ENCODE data around the gene OSBP2. TPM values are rescaled to one million over a fixed set of nuclear protein-coding genes. Genes with fewer than 3 reads are reported as not detected.

Gene OSBP2
- total and polyA plus RNA-seq, 8 donors, result 1.9 to 3.3 (median 2.6) TPM

- intact Hi-C loops (cut with DNase I), result no loop called here
- no peak for TF ChIP-seq CTCF (IDR thresholded peaks at IDR 0.05)
- FAIRE-seq, result no peak
- Histone ChIP-seq H3K27ac (no peak overlapping the region), H3K4me1 (no peaks in the 10 kb centered on the region), H3K36me3 (no peaks in the 10 kb centered on the region), H3K27me3 (no peaks in the 10 kb centered on the region), H3K4me3 (no peak overlapping the region), H3K9me3 (no peaks in the 10 kb centered on the region)
- ATAC-seq, result no peak
- DNase-seq, result no peak
- 80 to 84% methylated on average over 3 of the region's 3 CpGs for WGBS, 2 donors
Observed at GRCh38 chr22:30777587-30777986, 82.9 kb downstream of the OSBP2 start.

GRCh38 chr22:30778261-30778660, 83.6 kb downstream of the OSBP2 start:
- Histone ChIP-seq H3K27me3 (no peaks in the 10 kb centered on the region), H3K9me3 (no peaks in the 10 kb centered on the region), H3K4me1 (no peaks in the 10 kb centered on the region), H3K27ac (no peak overlapping the region), H3K4me3 (no peak overlapping the region), H3K36me3 (no peaks in the 10 kb centered on the region)
- ATAC-seq (no peak), DNase-seq (no peak), FAIRE-seq (no peak)
- 88 to 91% methylated on average over 5 of the region's 5 CpGs for WGBS, 2 donors
- no peak for TF ChIP-seq CTCF (IDR thresholded peaks at IDR 0.05)
- intact Hi-C loops (cut with DNase I), result no loop called here

- FAIRE-seq, result no peak
- WGBS, 2 donors, result 82 to 86% methylated on average over 12 of the region's 12 CpGs
- H3K4me1 ChIP-seq, result no peaks in the 10 kb centered on the region
- H3K4me3 ChIP-seq, result no peak overlapping the region
- no peak for DNase-seq
- H3K36me3 ChIP-seq, result no peaks in the 10 kb centered on the region
- no peaks in the 10 kb centered on the region for H3K27me3 ChIP-seq
- TF ChIP-seq CTCF (IDR thresholded peaks at IDR 0.05), result no peak
- ATAC-seq, result no peak
- H3K9me3 ChIP-seq, result no peaks in the 10 kb centered on the region
- no peak overlapping the region for H3K27ac ChIP-seq
- intact Hi-C loops (cut with DNase I), result no loop called here
Observed at GRCh38 chr22:30780026-30780425, 85.4 kb downstream of the OSBP2 start.

GRCh38 chr22:30781271-30781875, 86.7 kb downstream of the OSBP2 start:
- DNase-seq, result no peak
- no peak for FAIRE-seq

More at GRCh38 chr22:30781271-30781875, 86.7 kb downstream of the OSBP2 start:
- H3K4me3 ChIP-seq, result no peak overlapping the region
- WGBS, 2 donors, result 93 to 95% methylated on average over 6 of the region's 6 CpGs
- H3K27ac ChIP-seq, result no peak overlapping the region
- intact Hi-C loops (cut with DNase I), result no loop called here
- no peaks in the 10 kb centered on the region for H3K4me1 ChIP-seq
- TF ChIP-seq CTCF (IDR thresholded peaks at IDR 0.05), result no peak
- H3K9me3 ChIP-seq, result no peaks in the 10 kb centered on the region
- ATAC-seq, result no peak
- H3K36me3 ChIP-seq, result no peaks in the 10 kb centered on the region
- H3K27me3 ChIP-seq, result no peaks in the 10 kb centered on the region

Data from pancreas (tissue), 10 donors.